Astrocyte (in vitro differentiated cells and primary cell): ENCODE data around the gene MMEL1. TPM values are rescaled to one million over a fixed set of nuclear protein-coding genes. Genes with fewer than 3 reads are reported as not detected.

Source experiments
- DNase-seq: peaks from one replicate; pipeline ENCODE4 v3.0.0-alpha.2; 2010; ENCODE audit warnings: low read depth
- FAIRE-seq: peaks from 2 replicates; lab custom pipeline; 2011; peaks lifted over from hg19 to GRCh38; lab: Jason Lieb, UNC
- H2AFZ ChIP-seq: 2 replicates; pipeline ENCODE4 v1.6.0; 2012; ENCODE audit warnings: low read depth, low read length, inconsistent platforms
- H3K27ac ChIP-seq: 2 replicates; pipeline ENCODE4 v1.5.1; 2011; ENCODE audit warnings: low read depth, low read length, inconsistent platforms
- H3K27me3 ChIP-seq: 2 replicates; pipeline ENCODE4 v1.6.0; 2011; ENCODE audit warnings: low read length, inconsistent platforms; ENCODE audit not compliant: insufficient read depth
- H3K36me3 ChIP-seq: 2 replicates; pipeline ENCODE4 v1.5.1; 2011; ENCODE audit warnings: low read length, inconsistent platforms; ENCODE audit not compliant: insufficient read depth
- H3K4me1 ChIP-seq: 2 replicates; pipeline ENCODE4 v1.5.1; 2011; ENCODE audit warnings: low read length, inconsistent platforms; ENCODE audit not compliant: insufficient read depth
- H3K4me2 ChIP-seq: 2 replicates; pipeline ENCODE4 v1.6.0; 2012; ENCODE audit warnings: low read length, inconsistent platforms
- H3K4me3 ChIP-seq: 2 replicates; pipeline ENCODE4 v1.5.1; 2011; ENCODE audit warnings: low read depth, mild to moderate bottlenecking, low read length, inconsistent platforms; ENCODE audit not compliant: insufficient read depth
- H3K79me2 ChIP-seq: 2 replicates; pipeline ENCODE4 v1.6.0; 2012; ENCODE audit warnings: mild to moderate bottlenecking, low read length, inconsistent platforms; ENCODE audit not compliant: insufficient read depth
- H3K9ac ChIP-seq: 2 replicates; pipeline ENCODE4 v1.6.0; 2012; ENCODE audit warnings: mild to moderate bottlenecking, low read length, inconsistent platforms
- H3K9me3 ChIP-seq: 2 replicates; pipeline ENCODE4 v1.5.1; 2012; ENCODE audit warnings: low read depth, mild to moderate bottlenecking, low read length, inconsistent platforms; ENCODE audit not compliant: insufficient read depth
- H4K20me1 ChIP-seq: 2 replicates; pipeline ENCODE4 v1.6.0; 2012; ENCODE audit warnings: low read length, inconsistent platforms; ENCODE audit not compliant: insufficient read depth
- H3K27ac Mint-ChIP-seq: one replicate; pipeline ENCODE4 v1.8.0; 2021; ENCODE audit warnings: mild to moderate bottlenecking, mixed read lengths; ENCODE audit not compliant: unreplicated experiment
- H3K27me3 Mint-ChIP-seq: one replicate; pipeline ENCODE4 v1.8.0; 2021; ENCODE audit warnings: low read depth, mixed read lengths; ENCODE audit not compliant: unreplicated experiment
- H3K36me3 Mint-ChIP-seq: one replicate; pipeline ENCODE4 v1.8.0; 2021; ENCODE audit warnings: low read depth, mixed read lengths; ENCODE audit not compliant: unreplicated experiment
- H3K4me1 Mint-ChIP-seq: one replicate; pipeline ENCODE4 v1.8.0; 2021; ENCODE audit warnings: low read depth, mixed read lengths; ENCODE audit not compliant: unreplicated experiment
- H3K4me3 Mint-ChIP-seq: one replicate; pipeline ENCODE4 v1.8.0; 2021; ENCODE audit warnings: mild to moderate bottlenecking, moderate library complexity, mixed read lengths; ENCODE audit not compliant: unreplicated experiment
- H3K9me3 Mint-ChIP-seq: one replicate; pipeline ENCODE4 v1.8.0; 2021; ENCODE audit warnings: mild to moderate bottlenecking, mixed read lengths; ENCODE audit not compliant: unreplicated experiment
- EZH2 ChIP-seq: IDR thresholded peaks from 2 replicates; pipeline ENCODE4 v1.6.1; 2012; ENCODE audit warnings: mild to moderate bottlenecking, low read length, inconsistent platforms; ENCODE audit not compliant: insufficient read depth
- total RNA-seq: library from RNA; stranded (reverse); gene quantifications from 2 replicates; pipeline ENCODE4 v1.2.1, GENCODE V29; 2021
- TF ChIP-seq, protein P1 (sequence below): IDR thresholded peaks from 2 replicates; pipeline ENCODE4 v1.5.1; 2011; ENCODE audit warnings: low read depth, mild to moderate bottlenecking, inconsistent platforms, low read length, moderate library complexity; ENCODE audit not compliant: insufficient read depth

MMEL1 gene
- total RNA-seq, 1 donor from 2014 or later: not detected

- H3K27me3 Mint-ChIP-seq: no peaks in the 10 kb centered on the region
- no peak overlapping the region for H3K27ac Mint-ChIP-seq
- Histone ChIP-seq H3K79me2 (no peaks in the 10 kb centered on the region), H3K9ac (no peak overlapping the region), H3K27ac (no peak overlapping the region), H3K27me3 (no peaks in the 10 kb centered on the region), H2AFZ (no peak overlapping the region), H3K4me2 (no peak overlapping the region), H3K4me1 (peaks cover 17% of the 10 kb centered on the region), H3K9me3 (no peaks in the 10 kb centered on the region), H3K4me3 (no peak overlapping the region), H3K36me3 (no peaks in the 10 kb centered on the region), H4K20me1 (no peaks in the 10 kb centered on the region)
- H3K9me3 Mint-ChIP-seq: no peaks in the 10 kb centered on the region
- peaks cover 1% of the 10 kb centered on the region for H3K4me1 Mint-ChIP-seq
- H3K4me3 Mint-ChIP-seq: peak overlapping the region; percentile 54
- no peaks in the 10 kb centered on the region for H3K36me3 Mint-ChIP-seq
- DNase-seq (no peak), FAIRE-seq (no peak)
- no peak for TF ChIP-seq EZH2
- TF ChIP-seq, protein P1, sequence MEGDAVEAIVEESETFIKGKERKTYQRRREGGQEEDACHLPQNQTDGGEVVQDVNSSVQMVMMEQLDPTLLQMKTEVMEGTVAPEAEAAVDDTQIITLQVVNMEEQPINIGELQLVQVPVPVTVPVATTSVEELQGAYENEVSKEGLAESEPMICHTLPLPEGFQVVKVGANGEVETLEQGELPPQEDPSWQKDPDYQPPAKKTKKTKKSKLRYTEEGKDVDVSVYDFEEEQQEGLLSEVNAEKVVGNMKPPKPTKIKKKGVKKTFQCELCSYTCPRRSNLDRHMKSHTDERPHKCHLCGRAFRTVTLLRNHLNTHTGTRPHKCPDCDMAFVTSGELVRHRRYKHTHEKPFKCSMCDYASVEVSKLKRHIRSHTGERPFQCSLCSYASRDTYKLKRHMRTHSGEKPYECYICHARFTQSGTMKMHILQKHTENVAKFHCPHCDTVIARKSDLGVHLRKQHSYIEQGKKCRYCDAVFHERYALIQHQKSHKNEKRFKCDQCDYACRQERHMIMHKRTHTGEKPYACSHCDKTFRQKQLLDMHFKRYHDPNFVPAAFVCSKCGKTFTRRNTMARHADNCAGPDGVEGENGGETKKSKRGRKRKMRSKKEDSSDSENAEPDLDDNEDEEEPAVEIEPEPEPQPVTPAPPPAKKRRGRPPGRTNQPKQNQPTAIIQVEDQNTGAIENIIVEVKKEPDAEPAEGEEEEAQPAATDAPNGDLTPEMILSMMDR: no peak
Observed at GRCh38 chr1:2588661-2589430, 44.0 kb downstream of the MMEL1 start.

DNA sequence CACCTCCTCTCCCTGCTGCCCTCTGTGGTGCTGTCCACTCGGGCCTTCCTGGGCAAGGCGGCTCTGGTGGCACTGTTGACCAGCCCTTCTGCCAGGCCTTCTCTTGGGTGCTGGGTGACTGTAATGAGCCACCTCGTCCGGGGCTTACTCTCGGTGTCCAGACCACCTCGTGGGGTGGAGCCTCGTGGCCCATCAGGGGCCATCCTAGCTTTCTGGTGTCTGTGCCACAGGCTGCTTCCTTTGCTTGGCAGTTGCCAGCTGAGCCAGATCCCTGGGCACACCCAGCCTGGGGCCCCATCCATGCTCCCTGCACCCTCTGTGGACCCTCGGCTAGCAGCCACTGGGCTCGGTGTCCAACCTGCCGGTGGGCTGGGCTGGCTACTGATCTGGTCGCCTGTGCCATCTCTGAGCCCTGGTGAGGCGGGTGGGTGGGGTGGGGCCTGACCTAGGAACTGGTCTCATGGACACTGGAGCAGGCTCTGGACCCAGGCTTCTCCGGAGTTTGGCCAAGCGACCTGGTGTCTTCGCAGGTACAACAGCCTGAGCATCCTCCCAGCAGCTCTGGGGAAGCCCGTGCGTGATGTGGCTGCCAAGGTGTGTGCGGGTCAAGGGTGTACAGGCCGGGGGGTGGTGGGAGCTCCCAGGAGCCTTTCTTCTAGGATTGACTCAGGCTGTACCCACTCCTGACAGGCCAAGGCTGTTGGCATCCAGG lies 44.8 kb downstream of the MMEL1 start:
- Mint-ChIP-seq H3K27me3 (no peaks in the 10 kb centered on the region), H3K36me3 (no peaks in the 10 kb centered on the region), H3K9me3 (no peaks in the 10 kb centered on the region), H3K4me3 (peak overlapping the region; percentile 80), H3K4me1 (peaks cover 8% of the 10 kb centered on the region), H3K27ac (no peak overlapping the region)
- TF ChIP-seq, protein P1: no peak
- no peak for TF ChIP-seq EZH2
- H3K27me3 ChIP-seq: no peaks in the 10 kb centered on the region
- no peaks in the 10 kb centered on the region for H3K36me3 ChIP-seq
- H3K4me3 ChIP-seq: no peak overlapping the region
- peaks cover 15% of the 10 kb centered on the region for H3K4me1 ChIP-seq
- H3K9me3 ChIP-seq: no peaks in the 10 kb centered on the region
- H2AFZ ChIP-seq: no peak overlapping the region
- H3K79me2 ChIP-seq: no peaks in the 10 kb centered on the region
- no peak overlapping the region for H3K9ac ChIP-seq
- DNase-seq (no peak), FAIRE-seq (no peak)
- peak overlapping the region; percentile 100 for H3K4me2 ChIP-seq
- no peaks in the 10 kb centered on the region for H4K20me1 ChIP-seq
- no peak overlapping the region for H3K27ac ChIP-seq
